GM12873 (cell line): ENCODE measurements around the gene CAMK2B.

Experiments
- CTCF ChIP-seq: IDR thresholded peaks from 2 replicates; pipeline ENCODE4 v1.5.1; 2012; ENCODE audit warnings: low read depth, mild to moderate bottlenecking, moderate library complexity, low read length, control low read depth; ENCODE audit not compliant: insufficient read depth; ENCODE audit errors: missing control alignments

The CAMK2B gene

GRCh38 chr7:44186736-44187135, 138.7 kb downstream of the CAMK2B start:
- TF ChIP-seq CTCF, result no peak

- TF ChIP-seq CTCF, result no peak
Measured at GRCh38 chr7:44185729-44186128, 139.7 kb downstream of the CAMK2B start.

DNA sequence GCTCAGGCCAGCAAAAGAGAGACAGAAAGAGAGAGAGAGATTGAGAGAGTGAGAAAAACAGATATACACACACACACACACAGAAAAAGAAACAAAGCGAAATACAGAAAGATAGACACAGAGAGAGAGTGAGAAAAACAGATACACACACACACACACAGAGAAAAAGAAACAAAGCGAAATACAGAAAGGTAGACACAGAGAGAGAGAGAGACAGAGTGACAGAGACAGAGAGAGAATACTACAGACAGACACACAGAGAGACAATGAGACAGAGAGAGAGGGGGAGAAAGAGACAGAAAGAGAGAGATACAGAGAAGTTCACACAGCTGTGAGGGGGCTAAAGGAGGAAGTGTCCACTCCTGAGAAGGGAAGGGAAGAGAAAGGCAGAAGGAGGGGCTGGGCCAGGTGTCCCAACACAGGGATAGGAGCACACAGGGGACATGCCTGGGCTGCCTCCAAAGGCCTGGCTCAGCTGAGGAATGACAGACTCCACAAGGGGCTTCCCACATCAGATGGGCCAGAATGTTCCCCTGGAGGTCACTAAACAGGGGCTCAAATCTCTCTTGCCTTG, 140.4 kb downstream of the CAMK2B start:
- TF ChIP-seq CTCF, result no peak

DNA sequence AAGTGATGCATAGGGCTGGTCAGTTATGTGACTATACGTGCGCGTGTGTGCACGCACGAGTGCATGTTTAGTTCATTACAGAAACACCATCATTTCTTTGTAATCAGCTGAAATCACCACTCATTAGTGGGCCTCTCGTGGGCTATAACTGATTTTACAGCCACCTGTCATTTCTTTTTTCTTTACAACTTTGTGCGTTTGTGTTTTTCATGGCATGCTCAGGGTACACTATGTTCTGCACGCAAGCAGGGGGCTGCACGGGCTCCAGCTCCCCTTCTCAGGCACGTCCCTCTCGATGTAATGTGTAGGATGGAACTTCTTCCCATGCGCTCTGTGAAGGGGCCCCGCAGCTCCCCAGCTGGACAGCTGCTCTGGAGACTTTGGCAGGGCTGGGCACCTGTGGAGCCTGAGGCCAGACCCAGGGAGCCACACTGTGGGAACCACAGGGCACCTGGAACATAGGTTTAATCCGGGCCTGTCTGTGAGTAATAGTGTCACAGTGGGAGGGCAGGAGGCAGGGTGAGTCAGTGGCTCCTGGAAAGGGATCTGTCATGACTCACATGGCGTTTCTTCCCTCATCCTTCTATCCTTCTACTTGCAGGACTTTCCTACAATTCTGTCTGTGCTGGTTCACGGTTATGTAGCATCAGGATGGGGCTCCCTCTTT, 141.1 kb downstream of the CAMK2B start:
- no peak for TF ChIP-seq CTCF

GRCh38 chr7:44183386-44183785, 142.0 kb downstream of the CAMK2B start:
- no peak for TF ChIP-seq CTCF

DNA sequence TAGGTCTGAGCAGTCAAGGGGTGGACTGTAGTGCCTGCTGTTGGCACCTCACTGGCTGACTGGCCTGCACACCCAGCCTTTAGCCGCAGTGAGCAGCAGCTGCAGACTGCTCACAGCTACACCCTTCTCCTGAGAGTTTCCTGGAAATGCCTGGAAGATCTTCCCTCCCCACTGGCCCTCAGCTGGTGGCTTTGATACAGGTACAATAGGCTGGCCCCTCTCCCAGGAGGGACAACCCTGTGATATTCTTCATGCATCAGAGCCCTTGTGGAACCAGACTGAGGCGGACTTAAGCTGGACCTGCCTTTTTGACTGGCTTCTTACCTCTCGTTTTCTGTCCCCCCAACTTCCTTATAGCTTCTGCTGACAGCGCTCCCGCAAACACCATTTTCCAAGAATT, 142.6 kb downstream of the CAMK2B start:
- TF ChIP-seq CTCF, result no peak

- no peak for TF ChIP-seq CTCF
Measured at GRCh38 chr7:44180631-44181030, 144.8 kb downstream of the CAMK2B start.
